Stimulated activated CD8-positive, alpha-beta memory T cell treated with anti-CD3 and anti-CD28 coated beads, Interleukin-4, amount 100 ng/mL, for 4 hours (primary cell): ENCODE measurements around the gene TMEM167B.
"Not testable (repeated sequence)": the region's sequence is repeated elsewhere in the genome, so short reads cannot be mapped to it uniquely, and the experiment has no call there.

ENCODE experiments used
- DNase-seq, 2 donors: peaks; one replicate each; pipeline ENCODE4 v3.0.0-alpha.2; 2020; ENCODE audit warnings: low read depth in 2 of 2, low spot score in 1 of 2

Gene TMEM167B

GRCh38 chr1:109090196-109091077 lies at the start of gene TMEM167B:
TSS of gene TMEM167B (plus strand) at chr1:109090764. CDS start at chr1:109090873, 109 bp downstream.
- peak; percentile 58 to 71 for DNase-seq

- DNase-seq = no peak
Measured at GRCh38 chr1:109040989-109041620, 49.5 kb upstream of the TMEM167B start.

- peak; percentile 81 to 92 for DNase-seq
Measured at GRCh38 chr1:109041621-109042468, 48.7 kb upstream of the TMEM167B start, which contains the start of gene WDR47. TSS of gene WDR47 (minus strand) at chr1:109042102. CDS start at chr1:109023512, 18,590 bp downstream.

- no peak for DNase-seq
Measured at GRCh38 chr1:109045595-109045994, 45.0 kb upstream of the TMEM167B start.

- DNase-seq = no peak
Measured at GRCh38 chr1:109046671-109047070, 43.9 kb upstream of the TMEM167B start.

- DNase-seq = no peak
Measured at GRCh38 chr1:109047339-109047738, 43.2 kb upstream of the TMEM167B start.

- DNase-seq = no peak
Measured at GRCh38 chr1:109048335-109048734, 42.2 kb upstream of the TMEM167B start.

- no peak for DNase-seq
Measured at GRCh38 chr1:109050228-109050995, 40.2 kb upstream of the TMEM167B start.

- DNase-seq = not testable (repeated sequence)
Measured at GRCh38 chr1:109052145-109052544, 38.4 kb upstream of the TMEM167B start.

- no peak for DNase-seq
Measured at GRCh38 chr1:109056064-109056463, 34.5 kb upstream of the TMEM167B start.

GRCh38 chr1:109059026-109059425 lies 31.5 kb upstream of the TMEM167B start:
- no peak for DNase-seq

- no peak for DNase-seq
Measured at GRCh38 chr1:109060707-109061106, 29.9 kb upstream of the TMEM167B start.

GRCh38 chr1:109061183-109061582 lies 29.4 kb upstream of the TMEM167B start:
- no peak for DNase-seq

GRCh38 chr1:109065137-109065536 lies 25.4 kb upstream of the TMEM167B start:
- no peak for DNase-seq

- no peak for DNase-seq
Measured at GRCh38 chr1:109067883-109068282, 22.7 kb upstream of the TMEM167B start.

GRCh38 chr1:109069294-109069693 lies 21.3 kb upstream of the TMEM167B start:
- no peak for DNase-seq

GRCh38 chr1:109075531-109076490 lies 14.8 kb upstream of the TMEM167B start, which contains the start of gene TAF13:
TSS of gene TAF13 (minus strand) at chr1:109076003. CDS start at chr1:109075947, 56 bp downstream.
- DNase-seq = peak; percentile 70 to 77

GRCh38 chr1:109078317-109078716 lies 12.2 kb upstream of the TMEM167B start:
- DNase-seq = no peak

GRCh38 chr1:109079240-109079622 lies 11.3 kb upstream of the TMEM167B start:
- no peak for DNase-seq
